Mammary microvascular endothelial cell (primary cell): ENCODE results near the gene TECTA. TPM values are rescaled to one million over a fixed set of nuclear protein-coding genes. Genes with fewer than 3 reads are reported as not detected.

ENCODE experiments used
- total RNA-seq: library from RNA; depleted of rRNA; stranded (reverse); fragments of >200 nt; gene quantifications from 2 replicates; pipeline ENCODE4 v1.2.3, GENCODE V29; 2015

TECTA gene, protein sequence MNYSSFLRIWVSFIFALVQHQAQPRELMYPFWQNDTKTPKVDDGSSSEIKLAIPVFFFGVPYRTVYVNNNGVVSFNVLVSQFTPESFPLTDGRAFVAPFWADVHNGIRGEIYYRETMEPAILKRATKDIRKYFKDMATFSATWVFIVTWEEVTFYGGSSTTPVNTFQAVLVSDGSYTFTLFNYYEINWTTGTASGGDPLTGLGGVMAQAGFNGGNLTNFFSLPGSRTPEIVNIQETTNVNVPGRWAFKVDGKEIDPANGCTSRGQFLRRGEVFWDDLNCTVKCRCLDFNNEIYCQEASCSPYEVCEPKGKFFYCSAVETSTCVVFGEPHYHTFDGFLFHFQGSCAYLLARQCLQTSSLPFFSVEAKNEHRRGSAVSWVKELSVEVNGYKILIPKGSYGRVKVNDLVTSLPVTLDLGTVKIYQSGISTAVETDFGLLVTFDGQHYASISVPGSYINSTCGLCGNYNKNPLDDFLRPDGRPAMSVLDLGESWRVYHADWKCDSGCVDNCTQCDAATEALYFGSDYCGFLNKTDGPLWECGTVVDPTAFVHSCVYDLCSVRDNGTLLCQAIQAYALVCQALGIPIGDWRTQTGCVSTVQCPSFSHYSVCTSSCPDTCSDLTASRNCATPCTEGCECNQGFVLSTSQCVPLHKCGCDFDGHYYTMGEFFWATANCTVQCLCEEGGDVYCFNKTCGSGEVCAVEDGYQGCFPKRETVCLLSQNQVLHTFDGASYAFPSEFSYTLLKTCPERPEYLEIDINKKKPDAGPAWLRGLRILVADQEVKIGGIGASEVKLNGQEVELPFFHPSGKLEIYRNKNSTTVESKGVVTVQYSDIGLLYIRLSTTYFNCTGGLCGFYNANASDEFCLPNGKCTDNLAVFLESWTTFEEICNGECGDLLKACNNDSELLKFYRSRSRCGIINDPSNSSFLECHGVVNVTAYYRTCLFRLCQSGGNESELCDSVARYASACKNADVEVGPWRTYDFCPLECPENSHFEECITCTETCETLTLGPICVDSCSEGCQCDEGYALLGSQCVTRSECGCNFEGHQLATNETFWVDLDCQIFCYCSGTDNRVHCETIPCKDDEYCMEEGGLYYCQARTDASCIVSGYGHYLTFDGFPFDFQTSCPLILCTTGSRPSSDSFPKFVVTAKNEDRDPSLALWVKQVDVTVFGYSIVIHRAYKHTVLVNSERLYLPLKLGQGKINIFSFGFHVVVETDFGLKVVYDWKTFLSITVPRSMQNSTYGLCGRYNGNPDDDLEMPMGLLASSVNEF (N-terminal part only)
- total RNA-seq: 0.05 and 0.73 TPM in 2 replicates

DNA sequence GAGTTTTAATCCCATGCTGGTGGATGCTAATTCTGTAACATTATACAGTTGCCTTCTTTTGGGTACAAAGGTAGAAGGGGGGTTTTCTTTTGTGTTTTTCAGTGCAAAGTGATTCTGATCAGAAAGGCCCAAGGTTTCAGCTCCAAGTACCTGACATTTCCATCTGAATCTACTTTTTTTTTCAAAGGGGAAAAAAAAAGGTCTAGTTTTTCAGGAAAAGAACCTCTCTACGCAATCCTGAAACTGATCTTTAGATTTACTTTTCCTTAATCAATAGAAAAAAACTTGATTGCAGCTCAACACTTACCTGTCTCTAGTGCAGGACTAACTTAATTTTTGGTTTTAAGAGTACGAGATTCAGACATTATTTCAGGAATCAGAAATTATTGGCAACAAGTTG, at the start of gene TECTA:
TECTA (plus strand) TSS at position 301 of the 400 bp plus-strand sequence. CDS start 1,423 bp downstream, outside the sequence.

Other genes starting within 250 kb of the TECTA start
- 12.3 and 14.3 TPM in 2 replicates for gene TBCEL, start 77.1 kb upstream of the TECTA start, total RNA-seq
- 26.0 and 29.5 TPM in 2 replicates for gene SC5D, start 191.5 kb downstream of the TECTA start, total RNA-seq